ENCODE data around the gene FOXD4. TPM values are rescaled to one million over a fixed set of nuclear protein-coding genes. Genes with fewer than 3 reads are reported as not detected.
"Not testable (repeated sequence)": the region's sequence is repeated elsewhere in the genome, so short reads cannot be mapped to it uniquely, and the experiment has no call there.

Gene FOXD4
- total and polyA plus RNA-seq, 2 experiments from 2014 or later: 0.31 TPM; not detected in 1

DNA sequence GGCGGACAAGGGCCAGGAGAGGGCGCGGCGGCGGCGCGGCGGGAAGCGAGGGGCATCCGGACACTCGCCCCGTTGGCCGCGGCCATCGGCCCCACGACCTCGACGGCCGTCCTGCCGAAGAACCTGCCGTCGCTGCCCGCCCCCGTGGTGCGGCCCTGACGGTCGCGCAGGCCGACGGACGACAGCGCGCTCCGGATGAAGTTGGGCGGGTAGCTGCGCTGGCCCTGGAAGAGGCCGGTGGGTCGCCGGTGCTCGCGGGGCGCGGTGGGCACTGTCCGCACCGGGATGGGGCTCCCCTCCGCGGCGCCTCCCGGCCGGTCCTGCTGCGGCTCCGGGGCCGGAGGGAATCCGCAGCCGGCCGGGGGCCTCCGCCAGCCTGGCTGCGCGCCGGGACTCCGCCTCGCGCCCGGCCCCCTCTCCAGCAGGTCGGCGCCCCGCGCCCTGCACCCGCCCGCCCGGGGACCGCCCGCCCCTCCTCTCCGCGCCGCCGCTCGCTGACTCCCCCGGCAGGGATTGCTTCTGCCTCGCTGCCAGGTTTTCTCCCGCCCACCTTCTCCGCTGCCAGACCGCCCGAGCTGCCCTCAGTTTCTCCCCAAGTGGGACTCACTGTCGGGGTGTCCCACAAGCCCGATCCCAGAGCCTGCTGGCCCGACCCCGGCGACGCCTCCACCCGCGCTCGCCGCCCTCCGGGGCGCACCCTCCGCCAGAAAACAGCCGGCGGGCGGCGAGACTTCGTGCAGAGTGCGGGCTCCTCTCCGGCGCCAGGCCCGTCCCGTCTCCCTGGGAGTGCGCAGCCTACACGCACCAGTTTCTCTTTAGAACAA is 44.9 kb downstream of the FOXD4 start:
- H2AFZ ChIP-seq; H3K36me3 Mint-ChIP-seq (ENCODE audit: low read depth); H3K9me2 ChIP-seq (ENCODE audit: insufficient read depth); H3K79me2 ChIP-seq (replicated peaks; ENCODE audit: insufficient read depth); H3K27ac Mint-ChIP-seq; H3K9me3 Mint-ChIP-seq; H3K4me1 ChIP-seq (ENCODE audit: insufficient read depth); H3K27ac ChIP-seq (ENCODE audit: low read depth); H3K36me3 ChIP-seq (ENCODE audit: insufficient read depth); H4K20me1 ChIP-seq (replicated peaks; ENCODE audit: insufficient read depth); H3F3A ChIP-seq (replicated peaks; ENCODE audit: low read depth); H3K4me1 Mint-ChIP-seq: not testable (repeated sequence)
- Mint-ChIP-seq H3K4me3 (peak overlapping the region; percentile 66), H3K27me3 (ENCODE audit: insufficient read depth, low read depth, poor library complexity) (peaks cover 26% of the 10 kb centered on the region)
- peak; percentile 46 for DNase-seq (ENCODE audit: low spot score)
- TF ChIP-seq, protein P1, sequence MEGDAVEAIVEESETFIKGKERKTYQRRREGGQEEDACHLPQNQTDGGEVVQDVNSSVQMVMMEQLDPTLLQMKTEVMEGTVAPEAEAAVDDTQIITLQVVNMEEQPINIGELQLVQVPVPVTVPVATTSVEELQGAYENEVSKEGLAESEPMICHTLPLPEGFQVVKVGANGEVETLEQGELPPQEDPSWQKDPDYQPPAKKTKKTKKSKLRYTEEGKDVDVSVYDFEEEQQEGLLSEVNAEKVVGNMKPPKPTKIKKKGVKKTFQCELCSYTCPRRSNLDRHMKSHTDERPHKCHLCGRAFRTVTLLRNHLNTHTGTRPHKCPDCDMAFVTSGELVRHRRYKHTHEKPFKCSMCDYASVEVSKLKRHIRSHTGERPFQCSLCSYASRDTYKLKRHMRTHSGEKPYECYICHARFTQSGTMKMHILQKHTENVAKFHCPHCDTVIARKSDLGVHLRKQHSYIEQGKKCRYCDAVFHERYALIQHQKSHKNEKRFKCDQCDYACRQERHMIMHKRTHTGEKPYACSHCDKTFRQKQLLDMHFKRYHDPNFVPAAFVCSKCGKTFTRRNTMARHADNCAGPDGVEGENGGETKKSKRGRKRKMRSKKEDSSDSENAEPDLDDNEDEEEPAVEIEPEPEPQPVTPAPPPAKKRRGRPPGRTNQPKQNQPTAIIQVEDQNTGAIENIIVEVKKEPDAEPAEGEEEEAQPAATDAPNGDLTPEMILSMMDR (conservative IDR thresholded peaks at IDR 0.05; ENCODE audit: low read depth in 2 of 2): 0 out of 4 replicates have a peak, but pooled peaks of 1 of the 2 experiments have one; percentile 11
- TF ChIP-seq EZH2 (IDR thresholded peaks at IDR 0.05; ENCODE audit: low read depth, unreplicated experiment) (peak; percentile 86), EZH2phosphoT487 (IDR thresholded peaks at IDR 0.05; ENCODE audit: unreplicated experiment) (peak; percentile 63)
- Histone ChIP-seq H3K4me3 (peak overlapping the region; percentile 60), H3K27me3 (ENCODE audit: insufficient read depth) (peaks cover 67% of the 10 kb centered on the region), H3K4me2 (peak overlapping the region; percentile 81)
- peak; percentile 80 for ATAC-seq

Other genes starting within 250 kb of the FOXD4 start
- 4.6 and 4.9 TPM in 2 replicates for gene WASHC1, start 89.0 kb downstream of the FOXD4 start, total RNA-seq (2014; rRNA removed; shearing (Covaris generic))
- gene WASHC1, start 89.0 kb downstream of the FOXD4 start, polyA plus RNA-seq (2016; fragmentation: Nextera tagmentation; extraction: Ambion mirVana): 10.0 and 11.4 TPM in 2 replicates
- 65.5 and 70.3 TPM in 2 replicates for gene ZNG1A, start 60.6 kb upstream of the FOXD4 start, total RNA-seq (2014; rRNA removed; shearing (Covaris generic))
- 167 and 180 TPM in 2 replicates for gene ZNG1A, start 60.6 kb upstream of the FOXD4 start, polyA plus RNA-seq (2016; fragmentation: Nextera tagmentation; extraction: Ambion mirVana)
- gene DOCK8, start 96.4 kb upstream of the FOXD4 start, total RNA-seq (2014; rRNA removed; shearing (Covaris generic)): 0.50 and 0.94 TPM in 2 replicates
- gene DOCK8, start 96.4 kb upstream of the FOXD4 start, polyA plus RNA-seq (2016; fragmentation: Nextera tagmentation; extraction: Ambion mirVana): 1.2 and 2.6 TPM in 2 replicates